Placental epithelial cell (primary cell): ENCODE results near the gene PIGQ. TPM values are rescaled to one million over a fixed set of nuclear protein-coding genes. Genes with fewer than 3 reads are reported as not detected.

Experiments
- small RNA-seq: library from RNA; depleted of rRNA; stranded (forward); fragments of <200 nt; gene quantifications from one replicate; pipeline ENCODE3, GENCODE V24; 2012
- total RNA-seq: library from RNA; depleted of rRNA; stranded (reverse); fragments of >200 nt; gene quantifications from 2 replicates; pipeline ENCODE4 v1.2.3, GENCODE V29; 2012

PIGQ gene
- total RNA-seq, result 27.2 and 36.5 TPM in 2 replicates

GRCh38 chr16:569445-570254, at the start of gene PIGQ:
Gene PIGQ (plus strand): TSS chr16:569968. CDS start chr16:574075, 4,107 bp downstream.

GRCh38 chr16:527015-527903, 42.5 kb upstream of the PIGQ start, which contains the start of gene CAPN15:
Gene CAPN15 (plus strand): TSS chr16:527712. CDS start chr16:546839, 19,127 bp downstream.

GRCh38 chr16:560204-560700, 9.5 kb upstream of the PIGQ start, which contains the start of gene PRR35:
Gene PRR35 (plus strand): TSS chr16:560394. CDS start chr16:563295, 2,901 bp downstream.

GRCh38 chr16:566475-567372, 3.0 kb upstream of the PIGQ start, which contains the start of gene NHLRC4:
Gene NHLRC4 (plus strand): TSS chr16:567005. CDS start chr16:568048, 1,043 bp downstream.

GRCh38 chr16:589658-590187, 20.0 kb downstream of the PIGQ start, which contains the start of gene RAB40C:
Gene RAB40C (plus strand): TSS chr16:590066. CDS start chr16:590292, 226 bp downstream.

GRCh38 chr16:630815-631405, 61.1 kb downstream of the PIGQ start, which contains the start of gene WFIKKN1:
Gene WFIKKN1 (plus strand): TSS chr16:630985. CDS start chr16:631254, 269 bp downstream.

Small RNA genes lying within 50 kb of the gene (small RNA-seq; reads per million reads assigned to genes)
- gene MIR3176 (not detected), gene MIR5587 (0.35 reads per million, percentile 12 among the genes with 10 or more reads in this experiment), gene Z98883.1 (not detected)

Other genes starting within 250 kb of the PIGQ start
- gene AXIN1, start 217.2 kb upstream of the PIGQ start, total RNA-seq, result 20.9 and 28.7 TPM in 2 replicates
- 45.5 and 89.7 TPM in 2 replicates for gene MRPL28, start 199.4 kb upstream of the PIGQ start, total RNA-seq
- gene PGAP6, start 188.0 kb upstream of the PIGQ start, total RNA-seq, result 38.1 and 67.2 TPM in 2 replicates
- 109 and 129 TPM in 2 replicates for gene NME4, start 172.8 kb upstream of the PIGQ start, total RNA-seq
- gene DECR2, start 168.1 kb upstream of the PIGQ start, total RNA-seq, result 9.0 and 14.5 TPM in 2 replicates
- 13.4 and 21.2 TPM in 2 replicates for gene RAB11FIP3, start 144.3 kb upstream of the PIGQ start, total RNA-seq
- 25.1 and 42.8 TPM in 2 replicates for gene CAPN15, start 42.3 kb upstream of the PIGQ start, total RNA-seq
- 0.11 and 0.39 TPM in 2 replicates for gene PRR35, start 9.6 kb upstream of the PIGQ start, total RNA-seq
- 0.33 and 0.39 TPM in 2 replicates for gene NHLRC4, start 3.0 kb upstream of the PIGQ start, total RNA-seq
- gene RAB40C, start 20.1 kb downstream of the PIGQ start, total RNA-seq, result 13.7 and 19.0 TPM in 2 replicates
- gene WFIKKN1, start 61.0 kb downstream of the PIGQ start, total RNA-seq, result under 0.01 and 0.33 TPM in 2 replicates
- gene METTL26, start 66.3 kb downstream of the PIGQ start, total RNA-seq, result 86.0 and 133 TPM in 2 replicates
- 10.6 and 15.9 TPM in 2 replicates for gene MCRIP2, start 71.9 kb downstream of the PIGQ start, total RNA-seq
- gene WDR90, start 79.4 kb downstream of the PIGQ start, total RNA-seq, result 15.4 and 24.3 TPM in 2 replicates
- 53.0 and 62.8 TPM in 2 replicates for gene RHOT2, start 98.2 kb downstream of the PIGQ start, total RNA-seq
- gene RHBDL1, start 105.7 kb downstream of the PIGQ start, total RNA-seq, result 1.1 and 1.2 TPM in 2 replicates
- gene STUB1, start 110.4 kb downstream of the PIGQ start, total RNA-seq, result 91.0 and 98.5 TPM in 2 replicates
- gene JMJD8, start 114.4 kb downstream of the PIGQ start, total RNA-seq, result 53.4 and 76.8 TPM in 2 replicates
- gene WDR24, start 120.4 kb downstream of the PIGQ start, total RNA-seq, result 13.3 and 15.4 TPM in 2 replicates
- gene FBXL16, start 135.8 kb downstream of the PIGQ start, total RNA-seq, result 0.11 TPM in 1 of 2 replicates, not detected in the other
- gene METRN, start 145.2 kb downstream of the PIGQ start, total RNA-seq, result 56.1 and 60.4 TPM in 2 replicates
- gene ANTKMT, start 151.2 kb downstream of the PIGQ start, total RNA-seq, result 29.1 and 37.8 TPM in 2 replicates
- 2.3 and 5.5 TPM in 2 replicates for gene CCDC78, start 156.5 kb downstream of the PIGQ start, total RNA-seq
- gene HAGHL, start 157.1 kb downstream of the PIGQ start, total RNA-seq, result 17.0 and 21.2 TPM in 2 replicates
- gene CIAO3, start 171.0 kb downstream of the PIGQ start, total RNA-seq, result 45.2 and 53.8 TPM in 2 replicates
- gene MSLN, start 190.8 kb downstream of the PIGQ start, total RNA-seq, result 50.2 and 139 TPM in 2 replicates
- 29.4 and 40.1 TPM in 2 replicates for gene RPUSD1, start 218.4 kb downstream of the PIGQ start, total RNA-seq
- 22.1 and 27.1 TPM in 2 replicates for gene CHTF18, start 218.7 kb downstream of the PIGQ start, total RNA-seq
- gene GNG13, start 230.8 kb downstream of the PIGQ start, total RNA-seq, result 0.39 TPM in 1 of 2 replicates, not detected in the other